H1 (cell line): ENCODE data around the gene CPNE5. TPM values are rescaled to one million over a fixed set of nuclear protein-coding genes. Genes with fewer than 3 reads are reported as not detected.

Source experiments
- CTCF ChIA-PET: fragments of 300-600 bp; sonication (Branson Sonifier 250); formaldehyde crosslinking; loops from one replicate; lab custom pipeline; 2021; ENCODE audit not compliant: partially characterized antibody; lab: Charles Lee
- POLR2A ChIA-PET: fragments of 300-600 bp; sonication (Branson Sonifier 250); formaldehyde crosslinking; loops from one replicate; lab custom pipeline; 2021; ENCODE audit warnings: inconsistent platforms; ENCODE audit not compliant: partially characterized antibody; lab: Charles Lee
- DNase-seq, 2 experiments: peaks; one replicate each; pipeline versions ENCODE4 v3.0.0 to v3.0.0-alpha.2; 2010 to 2022; ENCODE audit warnings: low spot score in 2 of 2, low read depth in 1 of 2, mixed read lengths in 1 of 2
- FAIRE-seq: peaks from 2 replicates; lab custom pipeline; 2011; peaks lifted over from hg19 to GRCh38; lab: Jason Lieb, UNC
- H2AFZ ChIP-seq: 2 replicates; pipeline ENCODE4 v1.8.1; 2012; ENCODE audit warnings: low read length, inconsistent platforms
- H2AK5ac ChIP-seq: 2 replicates; pipeline ENCODE4 v1.6.1; 2013; ENCODE audit warnings: low read depth, low read length
- H2BK120ac ChIP-seq: replicated peaks from 2 replicates; pipeline ENCODE3; 2013; ENCODE audit warnings: low read depth, low read length, inconsistent platforms
- H2BK12ac ChIP-seq: 2 replicates; pipeline ENCODE4 v1.6.1; 2013; ENCODE audit warnings: low read depth, low read length
- H2BK15ac ChIP-seq: 2 replicates; pipeline ENCODE4 v1.6.1; 2013; ENCODE audit warnings: low read length
- H2BK20ac ChIP-seq: 2 replicates; pipeline ENCODE4 v1.6.1; 2013; ENCODE audit warnings: low read length
- H2BK5ac ChIP-seq: 2 replicates; pipeline ENCODE4 v1.6.1; 2013; ENCODE audit warnings: low read depth, low read length
- H3K14ac ChIP-seq: 2 replicates; pipeline ENCODE4 v1.6.1; 2013; ENCODE audit warnings: inconsistent platforms; ENCODE audit not compliant: insufficient read length
- H3K18ac ChIP-seq: 2 replicates; pipeline ENCODE4 v1.6.1; 2013; ENCODE audit warnings: low read length; ENCODE audit errors: extremely low read depth
- H3K23ac ChIP-seq: 2 replicates; pipeline ENCODE4 v1.6.1; 2013; ENCODE audit warnings: inconsistent platforms; ENCODE audit not compliant: insufficient read length
- H3K23me2 ChIP-seq: 2 replicates; pipeline ENCODE4 v1.6.1; 2013; ENCODE audit warnings: low read depth, low read length
- H3K27ac ChIP-seq: 2 replicates; pipeline ENCODE4 v1.6.1; 2011; ENCODE audit warnings: low read depth, low read length, inconsistent platforms
- H3K27me3 ChIP-seq, 4 experiments: replicated peaks in 1 of 4; 1 replicate in 1 of 4; 2 replicates in 3 of 4; pipeline versions ENCODE4 v1.6.1 to v1.8.1; 2011 to 2013; ENCODE audit warnings: low read length in 3 of 4, mild to moderate bottlenecking in 3 of 4, inconsistent platforms in 2 of 4, mixed read lengths in 2 of 4, moderate library complexity in 1 of 4; ENCODE audit not compliant: control insufficient read depth in 3 of 4, insufficient read depth in 3 of 4; ENCODE audit errors: extremely low read depth in 1 of 4
- H3K36me3 ChIP-seq, 4 experiments: 2 replicates each; pipeline versions ENCODE4 v1.6.1 to v1.8.1; 2011 to 2013; ENCODE audit warnings: mild to moderate bottlenecking in 4 of 4, low read length in 3 of 4, moderate library complexity in 2 of 4, control low read depth in 1 of 4, inconsistent platforms in 1 of 4; ENCODE audit not compliant: insufficient read depth in 4 of 4, control insufficient read depth in 2 of 4
- H3K4ac ChIP-seq: replicated peaks from 2 replicates; pipeline ENCODE3; 2013; ENCODE audit warnings: low read length, low read depth, mixed read lengths, inconsistent platforms; ENCODE audit not compliant: insufficient read length
- H3K4me1 ChIP-seq, 4 experiments: replicated peaks in 1 of 4; 1 replicate in 1 of 4; 2 replicates in 3 of 4; pipeline versions ENCODE4 v1.6.1 to v1.8.1; 2011 to 2013; ENCODE audit warnings: low read length in 3 of 4, inconsistent platforms in 2 of 4, mixed read lengths in 1 of 4; ENCODE audit not compliant: insufficient read depth in 4 of 4, control insufficient read depth in 3 of 4
- H3K4me2 ChIP-seq, 2 experiments: 2 replicates each; pipeline versions ENCODE4 v1.6.1 to v1.8.1; 2011 to 2013; ENCODE audit warnings: low read depth in 2 of 2, low read length in 2 of 2, control low read depth in 1 of 2, inconsistent platforms in 1 of 2, mild to moderate bottlenecking in 1 of 2; ENCODE audit not compliant: insufficient read depth in 1 of 2
- H3K4me3 ChIP-seq, 4 experiments: fragments of 200-600, 300-600 bp in 1 of 4; sonication (generic), shearing (Covaris generic), sonication (Bioruptor Twin) in 1 of 4; 2 replicates each; pipeline versions ENCODE4 v1.5.1 to v1.8.1; 2011 to 2016; ENCODE audit warnings: low read length in 4 of 4, low read depth in 3 of 4, control low read depth in 2 of 4, inconsistent platforms in 2 of 4, mild to moderate bottlenecking in 2 of 4, mixed read lengths in 1 of 4, moderate library complexity in 1 of 4; ENCODE audit not compliant: insufficient read depth in 2 of 4; ENCODE audit errors: extremely low read depth in 1 of 4
- H3K56ac ChIP-seq: replicated peaks from 2 replicates; pipeline ENCODE3; 2013; ENCODE audit warnings: low read depth, mild to moderate bottlenecking, mixed read lengths, low read length, inconsistent platforms; ENCODE audit not compliant: insufficient read length
- H3K79me1 ChIP-seq: 2 replicates; pipeline ENCODE4 v1.6.1; 2013; ENCODE audit warnings: low read depth, low read length, control low read depth
- H3K79me2 ChIP-seq, 2 experiments: 2 replicates each; pipeline versions ENCODE4 v1.6.1 to v1.8.1; 2012 to 2013; ENCODE audit warnings: low read length in 2 of 2, mild to moderate bottlenecking in 2 of 2, inconsistent platforms in 1 of 2; ENCODE audit not compliant: insufficient read depth in 2 of 2, control insufficient read depth in 1 of 2
- H3K9ac ChIP-seq, 4 experiments: replicated peaks in 1 of 4; 1 replicate in 1 of 4; 2 replicates in 3 of 4; pipeline versions ENCODE4 v1.6.1 to v1.8.1; 2011 to 2013; ENCODE audit warnings: low read depth in 3 of 4, low read length in 3 of 4, control low read depth in 2 of 4, mild to moderate bottlenecking in 2 of 4, moderate library complexity in 2 of 4, inconsistent platforms in 1 of 4; ENCODE audit errors: extremely low read depth in 1 of 4
- H3K9me3 ChIP-seq, 2 experiments: 2 replicates each; pipeline versions ENCODE4 v1.6.1 to v1.8.1; 2012 to 2013; ENCODE audit warnings: mild to moderate bottlenecking in 2 of 2, moderate library complexity in 2 of 2, control low read depth in 1 of 2, inconsistent platforms in 1 of 2, low read depth in 1 of 2, low read length in 1 of 2, mixed read lengths in 1 of 2; ENCODE audit not compliant: insufficient read depth in 2 of 2
- H4K20me1 ChIP-seq, 2 experiments: replicated peaks in 1 of 2; 2 replicates each; pipeline versions ENCODE3 to v1.8.1; 2011 to 2013; ENCODE audit warnings: inconsistent platforms in 2 of 2, low read length in 2 of 2, mild to moderate bottlenecking in 1 of 2; ENCODE audit not compliant: insufficient read depth in 2 of 2, control insufficient read depth in 1 of 2
- H4K5ac ChIP-seq: 2 replicates; pipeline ENCODE4 v1.6.1; 2013; ENCODE audit warnings: low read length, low read depth, mixed read lengths, inconsistent platforms; ENCODE audit not compliant: insufficient read length
- H4K8ac ChIP-seq: 2 replicates; pipeline ENCODE4 v1.8.0; 2013; ENCODE audit warnings: mild to moderate bottlenecking, moderate library complexity, low read length, inconsistent platforms; ENCODE audit not compliant: insufficient read depth; ENCODE audit errors: extremely low read depth
- H4K91ac ChIP-seq: replicated peaks from 2 replicates; pipeline ENCODE3; 2013; ENCODE audit warnings: low read length, mixed read lengths, inconsistent platforms; ENCODE audit not compliant: insufficient read length
- ATF2 ChIP-seq: IDR thresholded peaks from 2 replicates; pipeline ENCODE4 v1.6.1; 2012; ENCODE audit warnings: low read length, inconsistent platforms
- BCL11A ChIP-seq, 2 experiments: IDR thresholded peaks; one replicate each; pipeline ENCODE4 v1.6.1; 2011; ENCODE audit warnings: low read depth in 2 of 2, low read length in 2 of 2, mild to moderate bottlenecking in 2 of 2
- BRCA1 ChIP-seq: IDR thresholded peaks from 2 replicates; pipeline ENCODE4 v1.6.1; 2012; ENCODE audit warnings: low read depth, low read length, improper control_type of control experiment
- GABPA ChIP-seq: IDR thresholded peaks from 2 replicates; pipeline ENCODE4 v1.6.1; 2011; ENCODE audit warnings: mild to moderate bottlenecking, low read length, moderate library complexity, borderline replicate concordance; ENCODE audit not compliant: insufficient read depth
- JUND ChIP-seq: IDR thresholded peaks from 2 replicates; pipeline ENCODE4 v1.6.1; 2011; ENCODE audit warnings: mild to moderate bottlenecking, improper control_type of control experiment, low read length
- MAX ChIP-seq: IDR thresholded peaks from 2 replicates; pipeline ENCODE4 v1.6.1; 2012; ENCODE audit warnings: inconsistent platforms
- PHF8 ChIP-seq: fragments of 200-600 bp; sonication (generic); conservative IDR thresholded peaks from 2 replicates; pipeline ENCODE4 v1.7.1; 2012; ENCODE audit warnings: low read depth, mild to moderate bottlenecking, inconsistent platforms, low read length, moderate library complexity
- POLR2AphosphoS5 ChIP-seq: IDR thresholded peaks from 2 replicates; pipeline ENCODE4 v1.6.1; 2011; ENCODE audit warnings: low read depth, low read length
- SRF ChIP-seq: IDR thresholded peaks from 2 replicates; pipeline ENCODE4 v1.6.1; 2011; ENCODE audit warnings: mild to moderate bottlenecking, low read depth, low read length, moderate library complexity
- TEAD4 ChIP-seq: IDR thresholded peaks from 2 replicates; pipeline ENCODE4 v1.6.1; 2012; ENCODE audit warnings: low read depth, low read length, inconsistent platforms, mixed read lengths
- WGBS, 2 experiments: shearing (Covaris generic) in 1 of 2; methylation state at CpG; one replicate each; pipeline versions ENCODE4 v1.1.6 to v1.1.7; 2013 to 2015; ENCODE audit warnings: low lambda C conversion rate in 2 of 2, mixed read lengths in 2 of 2, inconsistent platforms in 1 of 2, low coverage in 1 of 2, missing lambda C conversion rate in 1 of 2; ENCODE audit not compliant: insufficient replicate concordance in 2 of 2, insufficient coverage in 1 of 2, insufficient read length in 1 of 2; ENCODE audit errors: extremely low coverage in 1 of 2, missing lambda C conversion rate in 1 of 2; 5-methylcytosine and 5-hydroxymethylcytosine counted together
- polyA plus RNA-seq, 7 experiments: library from polyadenylated mRNA; depleted of rRNA in 3 of 7; stranded (reverse) in 5 of 7; unstranded in 2 of 7; fragments of >200 nt in 5 of 7; fragments of 200-250 nt in 2 of 7; gene quantifications; 1 replicate in 5 of 7; 2 replicates in 1 of 7; 4 replicates in 1 of 7; pipeline versions ENCODE4 v1.2.1 to v1.2.3, GENCODE V29; 2011 to 2013; ENCODE audit warnings: missing spikeins in 2 of 7, mixed read lengths in 2 of 7
- total RNA-seq: library from RNA; stranded (reverse); fragmentation: NEBNext Ultra II Directional; extraction: Animal tissue kit (Norgen Biotek cat#: 25700); gene quantifications from 2 replicates; pipeline ENCODE4 v1.2.1, GENCODE V29; 2021

Gene CPNE5
- total and polyA plus RNA-seq, 2 of the 8 experiments (the other 6 are each of a cell fraction or from before 2014, with no cell fraction given) = 0.88 to 1.8 TPM

- H3K79me2 ChIP-seq = peaks cover 5 to 77% of the 10 kb centered on the region in 2 experiments
- peaks cover 24% of the 10 kb centered on the region for H3K79me1 ChIP-seq
- no peak overlapping the region for H3K9ac ChIP-seq
- H3K27ac ChIP-seq = no peak overlapping the region
- H3K4me2 ChIP-seq = no peak overlapping the region
- H2BK120ac ChIP-seq = no peak overlapping the region
- no peak overlapping the region; the same call in 1 of the 2 replicates for H2BK15ac ChIP-seq
- H2AFZ ChIP-seq = no peak overlapping the region
- no peak overlapping the region for H3K23ac ChIP-seq
- H3K18ac ChIP-seq = no peak overlapping the region
- TF ChIP-seq SRF = no peak
- TF ChIP-seq TEAD4 = no peak
- TF ChIP-seq BRCA1 = no peak
- no peak for TF ChIP-seq POLR2AphosphoS5
- TF ChIP-seq PHF8 = no peak
- TF ChIP-seq GABPA = no peak
- TF ChIP-seq JUND = no peak
- no peak for TF ChIP-seq BCL11A (IDR thresholded peaks at IDR 0.05; ENCODE audit: low read depth in 2 of 2, low read length in 2 of 2)
- TF ChIP-seq MAX = no peak
- no peak for TF ChIP-seq ATF2
- no peak overlapping the region for H2BK5ac ChIP-seq
- peaks cover 2 to 28% (median 15%) of the 10 kb centered on the region in 4 experiments for H3K36me3 ChIP-seq
- H3K27me3 ChIP-seq = no peaks in the 10 kb centered on the region
- H4K20me1 ChIP-seq = peaks cover 7 to 14% of the 10 kb centered on the region in 2 experiments
- FAIRE-seq = no peak
- H3K4me1 ChIP-seq = peaks cover 2 to 11% (median 3%) of the 10 kb centered on the region in 4 experiments; a peak in 5 of 7 replicates
- no peak overlapping the region for H3K4ac ChIP-seq
- CTCF ChIA-PET = interaction anchor here (1.5 to 12.6 kb wide), 4 partner anchors 14 to 104 kb away, joined by 4 to 99 read pairs (median 12); partner anchors contain the start of gene C6orf89
- DNase-seq = no peak
- no peak overlapping the region for H4K5ac ChIP-seq
- no peak overlapping the region for H2BK20ac ChIP-seq
- POLR2A ChIA-PET = interaction anchor here (5.1 kb wide), 1 partner anchor 12 kb away, joined by 32 read pairs; the partner anchor contains the start of gene PPIL1
- WGBS, 2 experiments = 83% methylated on average over 4 of the region's 4 CpGs; no CpG with 5 or more reads in 1 of the 2 experiments
- no peak overlapping the region for H3K14ac ChIP-seq
- no peak overlapping the region for H3K56ac ChIP-seq
- H4K91ac ChIP-seq = no peak overlapping the region
- H3K23me2 ChIP-seq = no peaks in the 10 kb centered on the region; the same call in 1 of the 2 replicates
- H3K4me3 ChIP-seq = no peak overlapping the region
- no peak overlapping the region for H2AK5ac ChIP-seq
- H4K8ac ChIP-seq = no peak overlapping the region
- no peak overlapping the region for H2BK12ac ChIP-seq
- no peaks in the 10 kb centered on the region for H3K9me3 ChIP-seq
Measured at GRCh38 chr6:36862848-36863382, 23.7 kb upstream of the CPNE5 start.
